HepG2 (cell line): ENCODE data around the gene LRP1-AS. TPM values are rescaled to one million over a fixed set of nuclear protein-coding genes. Genes with fewer than 3 reads are reported as not detected.
A peak's percentile ranks its signal among the peaks of the same experiment; 100 is the strongest.

Experiments used
- AHR ChIP-seq: IDR thresholded peaks from 2 replicates; pipeline ENCODE4 v1.6.1; 2018; ENCODE audit warnings: missing genetic modification reagents, missing compliant biosample characterization
- ATF7-NPFF ChIP-seq: sonication (generic); formaldehyde crosslinking; IDR thresholded peaks from 2 replicates; pipeline ENCODE4 v1.8.1; 2023; ENCODE audit warnings: mild to moderate bottlenecking, low read depth, missing genetic modification reagents, moderate library complexity
- CC2D1A ChIP-seq: sonication (generic); formaldehyde crosslinking; IDR thresholded peaks from 2 replicates; pipeline ENCODE4 v1.8.1; 2023; ENCODE audit warnings: mild to moderate bottlenecking, missing genetic modification reagents
- E2F2 ChIP-seq: sonication (generic); formaldehyde crosslinking; IDR thresholded peaks from 2 replicates; pipeline ENCODE4 v1.4.0; 2020; ENCODE audit warnings: missing genetic modification reagents, borderline replicate concordance
- EEA1 ChIP-seq: sonication (generic); formaldehyde crosslinking; IDR thresholded peaks from 2 replicates; pipeline ENCODE4 v1.5.1; 2020; ENCODE audit warnings: mild to moderate bottlenecking, missing genetic modification reagents, borderline replicate concordance
- FOXA3 ChIP-seq: IDR thresholded peaks from 2 replicates; pipeline ENCODE4 v1.6.1; 2016; ENCODE audit warnings: missing genetic modification reagents, missing compliant biosample characterization
- MAZ ChIP-seq, 2 experiments: sonication (generic) in 1 of 2; formaldehyde crosslinking in 1 of 2; IDR thresholded peaks; 2 replicates each; pipeline versions ENCODE4 v1.5.0 to v1.6.1; 2012 to 2020; ENCODE audit warnings: low read depth in 2 of 2, mild to moderate bottlenecking in 2 of 2, borderline replicate concordance in 1 of 2, improper control_type of control experiment in 1 of 2, low read length in 1 of 2, missing genetic modification reagents in 1 of 2, moderate library complexity in 1 of 2
- MXD3 ChIP-seq: IDR thresholded peaks from 2 replicates; pipeline ENCODE4 v1.6.1; 2016; ENCODE audit warnings: mild to moderate bottlenecking, missing biosample characterization, missing genetic modification reagents
- NR1H2 ChIP-seq: sonication (generic); formaldehyde crosslinking; IDR thresholded peaks from 2 replicates; pipeline ENCODE4 v1.8.1; 2022; ENCODE audit warnings: low read depth, missing genetic modification reagents, borderline replicate concordance
- PHF5A ChIP-seq: IDR thresholded peaks from one replicate; pipeline ENCODE4 v1.6.1; 2018; ENCODE audit warnings: low read depth, missing genetic modification reagents; ENCODE audit not compliant: unreplicated experiment
- STAT5B ChIP-seq: sonication (generic); formaldehyde crosslinking; IDR thresholded peaks from 2 replicates; pipeline ENCODE4 v1.4.0; 2020; ENCODE audit warnings: missing genetic modification reagents
- TCF12 ChIP-seq, 2 experiments: fragments of 450-650 bp in 1 of 2; sonication (generic) in 1 of 2; formaldehyde crosslinking in 1 of 2; IDR thresholded peaks; 2 replicates each; pipeline versions ENCODE4 v1.6.1 to v1.8.0; 2017 to 2022; ENCODE audit warnings: antibody characterized with exemption in 1 of 2, mild to moderate bottlenecking in 1 of 2, missing genetic modification reagents in 1 of 2, moderate library complexity in 1 of 2
- TEAD2 ChIP-seq: sonication (generic); formaldehyde crosslinking; IDR thresholded peaks from 2 replicates; pipeline ENCODE4 v1.9.0; 2021; ENCODE audit warnings: missing genetic modification reagents
- ZNF333 ChIP-seq: sonication (generic); formaldehyde crosslinking; IDR thresholded peaks from 2 replicates; pipeline ENCODE4 v1.4.0; 2020; ENCODE audit warnings: mild to moderate bottlenecking, missing genetic modification reagents, borderline replicate concordance
- ZNF382 ChIP-seq: sonication (generic); formaldehyde crosslinking; IDR thresholded peaks from 2 replicates; pipeline ENCODE4 v1.5.0; 2020; ENCODE audit warnings: missing genetic modification reagents, mild to moderate bottlenecking, borderline replicate concordance
- ZNF674 ChIP-seq: sonication (generic); formaldehyde crosslinking; IDR thresholded peaks from 2 replicates; pipeline ENCODE4 v1.5.0; 2020; ENCODE audit warnings: low read depth, mild to moderate bottlenecking, missing genetic modification reagents
- polyA plus RNA-seq, 8 experiments: library from polyadenylated mRNA; depleted of rRNA in 3 of 8; stranded (reverse) in 7 of 8; unstranded in 1 of 8; fragments of >200 nt; fragmentation: Illumina TruSeq in 4 of 8; extraction: Trizol in 4 of 8; gene quantifications; 2 replicates each; pipeline versions ENCODE4 v1.2.1 to v1.2.3, GENCODE V29; 2011 to 2016; ENCODE audit warnings: low read depth in 4 of 8, missing spikeins in 1 of 8, mixed read lengths in 1 of 8; ENCODE audit not compliant: insufficient read depth in 1 of 8
- total RNA-seq, 5 experiments: library from RNA; depleted of rRNA; stranded (reverse); fragments of >200 nt; fragmentation: Illumina TruSeq; extraction: Trizol; gene quantifications; 2 replicates each; pipeline ENCODE4 v1.2.3, GENCODE V29; 2016; ENCODE audit warnings: low read depth in 1 of 5
- TF ChIP-seq, protein P1 (sequence below): sonication (generic); formaldehyde crosslinking; IDR thresholded peaks from 2 replicates; pipeline ENCODE4 v1.4.0; 2020; ENCODE audit warnings: missing genetic modification reagents
- TF ChIP-seq, protein P2 (sequence below): sonication (generic); formaldehyde crosslinking; conservative IDR thresholded peaks from 2 replicates; pipeline ENCODE4 v1.4.0; 2020; ENCODE audit warnings: missing genetic modification reagents
- TF ChIP-seq, protein P3 (sequence below): sonication (generic); formaldehyde crosslinking; IDR thresholded peaks from 2 replicates; pipeline ENCODE4 v1.5.0; 2020; ENCODE audit warnings: mild to moderate bottlenecking, missing genetic modification reagents, moderate library complexity

LRP1-AS gene
- total and polyA plus RNA-seq, 2 of the 13 experiments (the other 11 are each of a cell fraction or from before 2014, with no cell fraction given) = 0.20 TPM; not detected in 1

GRCh38 chr12:57138526-57139272, 8.7 kb downstream of the LRP1-AS start (continued):
- TF ChIP-seq ZNF674 (CRISPR knock-in tag) (no peak), ATF7-NPFF (CRISPR knock-in tag) (no peak; the same call in 1 of the 2 replicates), AHR (CRISPR knock-in tag) (no peak), TEAD2 (CRISPR knock-in tag) (no peak), E2F2 (no peak), EEA1 (CRISPR knock-in tag) (no peak), ZNF333 (CRISPR knock-in tag) (no peak), TCF12 (IDR thresholded peaks at IDR 0.05) (no peak), TCF12 (CRISPR knock-in tag; IDR thresholded peaks at IDR 0.05) (peak; percentile 41; the same call in 1 of the 2 replicates), ZNF382 (CRISPR knock-in tag) (no peak), MAZ (IDR thresholded peaks at IDR 0.05; ENCODE audit: borderline replicate concordance, low read depth, low read length) (peak; percentile 91), MAZ (CRISPR knock-in tag; IDR thresholded peaks at IDR 0.05; ENCODE audit: low read depth) (peak; percentile 46; the same call in 1 of the 2 replicates), PHF5A (CRISPR knock-in tag) (no peak), STAT5B (CRISPR knock-in tag) (no peak), CC2D1A (CRISPR knock-in tag) (no peak), NR1H2 (CRISPR knock-in tag) (no peak), FOXA3 (CRISPR knock-in tag) (no peak), MXD3 (no peak)
- TF ChIP-seq, protein P1, sequence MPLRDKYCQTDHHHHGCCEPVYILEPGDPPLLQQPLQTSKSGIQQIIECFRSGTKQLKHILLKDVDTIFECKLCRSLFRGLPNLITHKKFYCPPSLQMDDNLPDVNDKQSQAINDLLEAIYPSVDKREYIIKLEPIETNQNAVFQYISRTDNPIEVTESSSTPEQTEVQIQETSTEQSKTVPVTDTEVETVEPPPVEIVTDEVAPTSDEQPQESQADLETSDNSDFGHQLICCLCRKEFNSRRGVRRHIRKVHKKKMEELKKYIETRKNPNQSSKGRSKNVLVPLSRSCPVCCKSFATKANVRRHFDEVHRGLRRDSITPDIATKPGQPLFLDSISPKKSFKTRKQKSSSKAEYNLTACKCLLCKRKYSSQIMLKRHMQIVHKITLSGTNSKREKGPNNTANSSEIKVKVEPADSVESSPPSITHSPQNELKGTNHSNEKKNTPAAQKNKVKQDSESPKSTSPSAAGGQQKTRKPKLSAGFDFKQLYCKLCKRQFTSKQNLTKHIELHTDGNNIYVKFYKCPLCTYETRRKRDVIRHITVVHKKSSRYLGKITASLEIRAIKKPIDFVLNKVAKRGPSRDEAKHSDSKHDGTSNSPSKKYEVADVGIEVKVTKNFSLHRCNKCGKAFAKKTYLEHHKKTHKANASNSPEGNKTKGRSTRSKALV (CRISPR knock-in tag) = no peak
- TF ChIP-seq, protein P2, sequence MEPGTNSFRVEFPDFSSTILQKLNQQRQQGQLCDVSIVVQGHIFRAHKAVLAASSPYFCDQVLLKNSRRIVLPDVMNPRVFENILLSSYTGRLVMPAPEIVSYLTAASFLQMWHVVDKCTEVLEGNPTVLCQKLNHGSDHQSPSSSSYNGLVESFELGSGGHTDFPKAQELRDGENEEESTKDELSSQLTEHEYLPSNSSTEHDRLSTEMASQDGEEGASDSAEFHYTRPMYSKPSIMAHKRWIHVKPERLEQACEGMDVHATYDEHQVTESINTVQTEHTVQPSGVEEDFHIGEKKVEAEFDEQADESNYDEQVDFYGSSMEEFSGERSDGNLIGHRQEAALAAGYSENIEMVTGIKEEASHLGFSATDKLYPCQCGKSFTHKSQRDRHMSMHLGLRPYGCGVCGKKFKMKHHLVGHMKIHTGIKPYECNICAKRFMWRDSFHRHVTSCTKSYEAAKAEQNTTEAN (CRISPR knock-in tag) = no peak
- TF ChIP-seq, protein P3, sequence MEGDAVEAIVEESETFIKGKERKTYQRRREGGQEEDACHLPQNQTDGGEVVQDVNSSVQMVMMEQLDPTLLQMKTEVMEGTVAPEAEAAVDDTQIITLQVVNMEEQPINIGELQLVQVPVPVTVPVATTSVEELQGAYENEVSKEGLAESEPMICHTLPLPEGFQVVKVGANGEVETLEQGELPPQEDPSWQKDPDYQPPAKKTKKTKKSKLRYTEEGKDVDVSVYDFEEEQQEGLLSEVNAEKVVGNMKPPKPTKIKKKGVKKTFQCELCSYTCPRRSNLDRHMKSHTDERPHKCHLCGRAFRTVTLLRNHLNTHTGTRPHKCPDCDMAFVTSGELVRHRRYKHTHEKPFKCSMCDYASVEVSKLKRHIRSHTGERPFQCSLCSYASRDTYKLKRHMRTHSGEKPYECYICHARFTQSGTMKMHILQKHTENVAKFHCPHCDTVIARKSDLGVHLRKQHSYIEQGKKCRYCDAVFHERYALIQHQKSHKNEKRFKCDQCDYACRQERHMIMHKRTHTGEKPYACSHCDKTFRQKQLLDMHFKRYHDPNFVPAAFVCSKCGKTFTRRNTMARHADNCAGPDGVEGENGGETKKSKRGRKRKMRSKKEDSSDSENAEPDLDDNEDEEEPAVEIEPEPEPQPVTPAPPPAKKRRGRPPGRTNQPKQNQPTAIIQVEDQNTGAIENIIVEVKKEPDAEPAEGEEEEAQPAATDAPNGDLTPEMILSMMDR (CRISPR knock-in tag) = no peak
